Astrocyte of the spinal cord (primary cell): ENCODE results near the gene ME3.
"Not testable (repeated sequence)": the region's sequence is repeated elsewhere in the genome, so short reads cannot be mapped to it uniquely, and the experiment has no call there.

Experiments used
- DNase-seq: peaks from one replicate; pipeline ENCODE4 v3.0.0; 2011; ENCODE audit warnings: low read depth, low spot score
- H3K4me3 ChIP-seq: 2 replicates; pipeline ENCODE4 v1.5.1; 2011; ENCODE audit warnings: low read depth, mild to moderate bottlenecking, low read length, moderate library complexity
- in situ Hi-C: cut with HindIII; loops from 2 replicates; pipeline ENCODE4 v1.10.0; 2017; ENCODE audit warnings: low sequenced_read_pairs
- TF ChIP-seq, protein P1 (sequence below): IDR thresholded peaks from 2 replicates; pipeline ENCODE4 v1.5.1; 2012; ENCODE audit warnings: low read depth, mild to moderate bottlenecking, low read length, inconsistent platforms

ME3 gene

DNA sequence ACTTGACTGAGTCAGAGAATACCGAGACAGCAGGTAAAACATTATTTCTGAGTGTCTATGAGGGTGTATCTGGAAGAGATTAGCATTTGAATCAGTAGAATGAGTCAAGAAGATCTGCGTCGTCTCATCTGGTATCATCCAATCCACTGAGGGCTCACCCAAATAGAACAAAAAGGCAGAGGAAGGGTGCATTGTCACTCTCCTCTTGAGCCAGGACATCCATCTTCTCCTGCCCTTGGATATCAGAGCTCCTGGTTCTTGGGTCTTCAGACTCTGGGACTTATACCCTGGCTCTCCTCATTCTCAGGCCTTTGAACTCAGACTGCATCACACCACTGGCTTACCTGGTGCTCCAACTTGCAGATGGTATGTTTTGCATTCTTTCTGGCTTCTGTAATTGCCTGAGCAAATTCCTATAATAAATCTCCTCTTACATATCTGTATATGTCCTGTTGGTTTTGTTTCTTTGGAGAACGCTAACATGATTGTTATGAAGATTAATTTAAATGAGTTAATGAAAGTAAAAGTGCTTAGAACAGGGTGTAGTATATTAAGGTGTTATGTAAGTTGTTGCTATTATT is 49.3 kb downstream of the ME3 start:
- DNase-seq = no peak
- TF ChIP-seq, protein P1, sequence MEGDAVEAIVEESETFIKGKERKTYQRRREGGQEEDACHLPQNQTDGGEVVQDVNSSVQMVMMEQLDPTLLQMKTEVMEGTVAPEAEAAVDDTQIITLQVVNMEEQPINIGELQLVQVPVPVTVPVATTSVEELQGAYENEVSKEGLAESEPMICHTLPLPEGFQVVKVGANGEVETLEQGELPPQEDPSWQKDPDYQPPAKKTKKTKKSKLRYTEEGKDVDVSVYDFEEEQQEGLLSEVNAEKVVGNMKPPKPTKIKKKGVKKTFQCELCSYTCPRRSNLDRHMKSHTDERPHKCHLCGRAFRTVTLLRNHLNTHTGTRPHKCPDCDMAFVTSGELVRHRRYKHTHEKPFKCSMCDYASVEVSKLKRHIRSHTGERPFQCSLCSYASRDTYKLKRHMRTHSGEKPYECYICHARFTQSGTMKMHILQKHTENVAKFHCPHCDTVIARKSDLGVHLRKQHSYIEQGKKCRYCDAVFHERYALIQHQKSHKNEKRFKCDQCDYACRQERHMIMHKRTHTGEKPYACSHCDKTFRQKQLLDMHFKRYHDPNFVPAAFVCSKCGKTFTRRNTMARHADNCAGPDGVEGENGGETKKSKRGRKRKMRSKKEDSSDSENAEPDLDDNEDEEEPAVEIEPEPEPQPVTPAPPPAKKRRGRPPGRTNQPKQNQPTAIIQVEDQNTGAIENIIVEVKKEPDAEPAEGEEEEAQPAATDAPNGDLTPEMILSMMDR = no peak
- in situ Hi-C loops = no loop called here
- H3K4me3 ChIP-seq = no peak overlapping the region

DNA sequence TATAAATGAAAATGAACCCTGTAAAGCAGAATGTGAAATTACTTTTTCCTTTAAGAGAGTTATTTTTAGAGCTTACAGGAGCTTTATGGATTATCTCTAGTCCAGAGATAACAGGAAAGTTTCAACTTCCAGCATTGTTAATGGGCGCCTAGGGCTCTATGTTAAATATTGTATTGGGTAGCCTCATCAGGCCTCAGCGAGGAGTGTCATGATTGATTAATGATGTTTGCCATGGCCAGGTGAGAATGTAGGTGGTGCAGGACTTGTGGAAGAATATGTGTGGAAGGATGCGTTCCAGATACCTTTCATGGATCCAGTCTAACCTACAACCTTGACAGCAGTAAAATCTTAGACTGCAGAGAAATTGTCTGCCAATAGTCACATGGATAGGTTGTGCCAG is 50.6 kb downstream of the ME3 start:
- no peak for DNase-seq
- in situ Hi-C loops = no loop called here
- TF ChIP-seq, protein P1 = no peak
- H3K4me3 ChIP-seq = no peak overlapping the region

DNA sequence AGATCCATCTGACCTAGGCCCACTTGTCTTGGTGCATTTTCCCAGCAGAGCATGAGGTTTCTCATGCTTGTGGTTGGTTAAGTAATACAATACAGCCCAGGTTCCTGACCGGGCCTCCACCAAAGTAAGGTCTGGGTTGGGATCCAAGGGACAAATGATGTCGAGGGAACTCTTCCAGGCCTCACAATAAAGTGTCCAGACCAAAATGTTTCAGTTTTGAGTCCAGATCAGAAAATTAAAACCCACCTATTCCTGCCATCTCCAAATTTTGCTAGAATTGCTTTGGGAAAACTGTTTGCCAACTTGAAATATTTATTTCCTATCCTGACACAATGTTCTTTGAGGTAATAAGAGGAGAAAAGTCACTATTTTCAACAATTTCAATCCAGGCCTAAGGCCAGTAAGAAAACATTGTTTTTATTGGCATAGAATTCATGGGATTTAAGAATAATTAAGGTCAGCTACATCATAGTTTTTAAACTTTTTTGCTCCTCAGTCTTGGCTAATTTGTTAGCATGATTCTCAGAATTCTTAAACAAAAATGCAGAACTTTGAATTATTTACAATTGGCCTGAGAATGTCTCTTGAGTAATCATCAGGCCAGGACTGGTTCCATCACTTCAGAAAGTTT is 51.4 kb downstream of the ME3 start:
- in situ Hi-C loops = no loop called here
- DNase-seq = peak; percentile 90
- H3K4me3 ChIP-seq = no peak overlapping the region
- TF ChIP-seq, protein P1 = no peak

DNA sequence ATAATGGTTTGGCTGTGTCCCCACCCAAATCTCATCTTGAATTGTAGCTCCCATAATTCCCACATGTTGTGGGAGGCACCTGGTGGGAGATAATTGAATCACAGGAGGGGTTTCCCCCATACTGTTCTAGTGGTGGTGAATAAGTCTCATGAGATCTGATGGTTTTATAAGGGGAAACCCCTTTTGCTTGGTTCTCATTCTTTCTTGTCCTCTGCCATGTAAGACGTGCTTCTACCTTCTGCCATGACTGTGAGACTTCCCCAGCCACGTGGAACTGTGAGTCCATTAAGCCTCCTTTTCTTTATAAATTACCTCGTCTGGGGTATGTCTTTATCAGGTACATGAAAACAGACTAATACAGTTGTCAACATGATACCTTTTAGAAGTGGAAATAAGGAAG is 53.0 kb downstream of the ME3 start:
- H3K4me3 ChIP-seq, DNase-seq, in situ Hi-C loops: not testable (repeated sequence)

DNA sequence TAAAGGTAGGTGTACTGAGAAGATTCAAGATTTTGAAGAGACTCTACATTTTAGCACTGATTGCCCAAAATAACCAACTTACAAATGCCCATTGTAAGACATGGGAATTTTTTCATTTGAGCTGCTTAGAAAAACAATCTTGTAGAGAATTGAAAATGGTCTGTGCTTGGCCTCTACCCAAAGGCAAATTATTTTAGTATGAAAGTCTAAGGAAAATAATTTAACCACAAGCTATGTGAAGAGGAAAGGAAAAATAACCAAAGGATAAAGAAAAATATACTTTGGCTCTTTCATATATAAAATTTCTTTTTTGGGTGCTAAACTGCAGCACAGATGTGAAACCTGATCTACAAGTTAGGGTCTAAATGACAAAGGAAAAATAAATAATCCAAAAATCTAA is 54.9 kb downstream of the ME3 start:
- TF ChIP-seq, protein P1 = no peak
- in situ Hi-C loops = no loop called here
- DNase-seq = peak; percentile 86
- H3K4me3 ChIP-seq = no peak overlapping the region

DNA sequence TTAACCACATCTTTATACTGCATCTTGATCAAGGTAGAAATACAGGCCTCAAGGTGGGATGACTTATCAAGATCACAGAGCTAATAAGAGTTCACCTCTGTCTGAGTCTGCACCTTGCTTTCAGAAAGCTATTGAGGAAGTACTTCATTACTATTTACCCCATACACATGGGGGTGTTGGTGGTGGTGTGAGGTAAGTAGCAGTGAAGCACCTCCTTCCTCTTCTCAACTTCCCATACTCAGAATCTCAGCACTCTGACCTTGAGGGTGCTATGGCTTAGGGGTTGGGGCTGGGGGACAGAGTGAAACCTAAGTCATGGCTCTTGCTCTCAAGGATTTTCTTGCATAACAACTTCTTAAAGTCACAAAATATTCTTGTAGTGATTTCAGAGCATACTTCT is 56.9 kb downstream of the ME3 start:
- TF ChIP-seq, protein P1 = no peak
- no peak for DNase-seq
- no peak overlapping the region for H3K4me3 ChIP-seq
- in situ Hi-C loops = no loop called here

DNA sequence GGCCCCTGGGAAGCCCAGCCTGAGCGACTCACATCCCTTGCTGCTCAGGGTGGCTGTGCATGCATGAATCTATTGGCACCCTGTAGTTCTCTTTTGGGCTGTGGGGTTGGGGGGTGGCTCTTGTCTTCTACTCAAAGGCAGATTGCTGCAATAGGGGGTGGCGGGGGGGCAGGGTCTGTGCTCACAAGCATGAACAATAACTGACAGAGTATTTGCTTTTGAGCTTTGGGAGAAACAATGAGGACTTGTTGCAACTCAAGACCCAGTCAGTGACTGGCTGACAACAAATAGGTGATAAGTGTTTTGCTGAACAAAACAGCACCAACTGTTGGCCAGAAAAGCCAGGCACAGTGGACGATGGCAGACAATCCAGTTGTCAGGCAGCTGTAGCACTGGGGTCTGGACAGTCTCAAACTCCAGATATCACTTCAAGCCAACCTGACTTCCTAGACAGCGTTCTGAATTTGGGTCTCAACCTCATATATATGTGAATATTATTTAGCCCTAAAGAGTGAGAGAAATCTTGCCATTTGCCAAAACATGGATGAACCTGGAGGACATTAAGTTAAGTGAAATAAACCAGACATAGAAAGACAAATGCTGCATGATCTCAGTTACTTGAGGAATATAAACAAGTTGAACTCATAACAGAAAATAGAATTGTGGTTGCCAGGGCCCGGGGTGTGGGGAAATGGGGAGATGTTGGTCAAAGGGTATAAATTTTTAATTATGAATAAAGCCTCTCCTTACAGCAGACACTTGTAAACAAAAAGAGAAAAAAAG is 61.7 kb downstream of the ME3 start:
- in situ Hi-C loops = no loop called here
- H3K4me3 ChIP-seq = no peak overlapping the region
- no peak for DNase-seq
- TF ChIP-seq, protein P1 = no peak
